ENCODE measurements around the gene EHHADH. TPM values are rescaled to one million over a fixed set of nuclear protein-coding genes. Genes with fewer than 3 reads are reported as not detected.

EHHADH gene
- total RNA-seq, 1 donor from 2014 or later, result 4.4 TPM

DNA sequence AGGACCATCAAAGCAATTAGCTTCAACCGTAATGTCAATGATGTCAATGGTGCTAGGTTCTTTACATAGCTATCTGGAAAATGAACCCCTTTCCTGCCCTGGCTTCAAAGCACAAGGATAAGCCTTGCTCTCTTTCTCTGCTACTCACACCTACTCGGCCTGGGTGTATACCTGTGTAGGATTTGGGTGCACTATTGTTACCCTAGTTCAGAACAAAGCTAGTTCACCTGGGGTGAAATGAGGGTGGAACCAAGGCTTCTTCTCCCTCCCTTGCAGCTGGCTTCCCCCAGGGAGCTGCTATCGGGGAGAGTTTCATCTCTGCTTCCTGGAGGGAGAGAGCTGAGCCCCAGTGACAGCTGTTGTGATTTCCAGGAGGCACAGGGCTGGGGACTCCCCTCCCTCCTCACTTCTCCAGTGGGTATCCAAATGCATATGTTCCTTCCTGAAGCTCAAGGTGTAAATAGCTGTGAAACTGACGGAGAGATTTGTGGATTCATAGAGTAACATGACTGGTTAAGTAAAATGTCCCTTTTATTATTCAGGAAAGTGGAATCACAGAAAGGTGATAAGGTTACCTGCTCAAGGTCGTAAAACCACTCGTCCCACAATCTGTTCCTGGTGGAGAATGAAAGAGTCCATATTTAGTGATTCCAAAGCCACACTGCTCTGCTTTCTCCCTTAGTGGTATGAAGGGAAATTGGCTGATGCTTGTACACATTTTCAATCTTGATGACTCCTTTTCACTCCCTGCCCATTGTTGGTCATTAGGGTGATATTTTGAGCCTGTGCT is 89.2 kb downstream of the EHHADH start:
- no peak overlapping the region for H3K27ac Mint-ChIP-seq (ENCODE audit: unreplicated experiment)
- no peak overlapping the region for H3K4me3 Mint-ChIP-seq (ENCODE audit: unreplicated experiment)
- Histone ChIP-seq H3K27me3 (ENCODE audit: insufficient read depth, low read length) (no peaks in the 10 kb centered on the region), H3K27ac (ENCODE audit: low read depth, low read length) (no peak overlapping the region), H3K9me3 (ENCODE audit: insufficient read depth, low read depth, low read length) (no peaks in the 10 kb centered on the region), H3K79me2 (ENCODE audit: insufficient read depth, low read length) (no peaks in the 10 kb centered on the region), H3K9ac (ENCODE audit: low read length) (no peak overlapping the region), H4K20me1 (ENCODE audit: insufficient read depth, low read length) (no peaks in the 10 kb centered on the region), H3K4me2 (ENCODE audit: low read length) (no peak overlapping the region), H3K4me3 (ENCODE audit: insufficient read depth, low read depth, low read length) (no peak overlapping the region), H3K36me3 (ENCODE audit: insufficient read depth, low read length) (no peaks in the 10 kb centered on the region), H2AFZ (ENCODE audit: low read depth, low read length) (no peak overlapping the region), H3K4me1 (ENCODE audit: insufficient read depth, low read length) (no peaks in the 10 kb centered on the region)
- H3K4me1 Mint-ChIP-seq (ENCODE audit: low read depth, unreplicated experiment), result no peaks in the 10 kb centered on the region
- H3K27me3 Mint-ChIP-seq (ENCODE audit: low read depth, unreplicated experiment), result peaks cover 26% of the 10 kb centered on the region
- TF ChIP-seq EZH2 (IDR thresholded peaks at IDR 0.05; ENCODE audit: insufficient read depth, low read length), result no peak
- TF ChIP-seq, protein P1, sequence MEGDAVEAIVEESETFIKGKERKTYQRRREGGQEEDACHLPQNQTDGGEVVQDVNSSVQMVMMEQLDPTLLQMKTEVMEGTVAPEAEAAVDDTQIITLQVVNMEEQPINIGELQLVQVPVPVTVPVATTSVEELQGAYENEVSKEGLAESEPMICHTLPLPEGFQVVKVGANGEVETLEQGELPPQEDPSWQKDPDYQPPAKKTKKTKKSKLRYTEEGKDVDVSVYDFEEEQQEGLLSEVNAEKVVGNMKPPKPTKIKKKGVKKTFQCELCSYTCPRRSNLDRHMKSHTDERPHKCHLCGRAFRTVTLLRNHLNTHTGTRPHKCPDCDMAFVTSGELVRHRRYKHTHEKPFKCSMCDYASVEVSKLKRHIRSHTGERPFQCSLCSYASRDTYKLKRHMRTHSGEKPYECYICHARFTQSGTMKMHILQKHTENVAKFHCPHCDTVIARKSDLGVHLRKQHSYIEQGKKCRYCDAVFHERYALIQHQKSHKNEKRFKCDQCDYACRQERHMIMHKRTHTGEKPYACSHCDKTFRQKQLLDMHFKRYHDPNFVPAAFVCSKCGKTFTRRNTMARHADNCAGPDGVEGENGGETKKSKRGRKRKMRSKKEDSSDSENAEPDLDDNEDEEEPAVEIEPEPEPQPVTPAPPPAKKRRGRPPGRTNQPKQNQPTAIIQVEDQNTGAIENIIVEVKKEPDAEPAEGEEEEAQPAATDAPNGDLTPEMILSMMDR (IDR thresholded peaks at IDR 0.05; ENCODE audit: insufficient read depth, low read depth, low read length), result no peak
- DNase-seq (ENCODE audit: low read depth), result no peak
- peaks cover 1% of the 10 kb centered on the region for H3K9me3 Mint-ChIP-seq (ENCODE audit: unreplicated experiment)
- no peak for FAIRE-seq
- no peaks in the 10 kb centered on the region for H3K36me3 Mint-ChIP-seq (ENCODE audit: low read depth, unreplicated experiment)

GRCh38 chr3:185162634-185163033 is 91.2 kb downstream of the EHHADH start:
- no peak overlapping the region for H3K4me3 ChIP-seq (ENCODE audit: insufficient read depth, low read depth, low read length)
- peaks cover 3% of the 10 kb centered on the region for H3K27me3 ChIP-seq (ENCODE audit: insufficient read depth, low read length)
- H4K20me1 ChIP-seq (ENCODE audit: insufficient read depth, low read length), result no peaks in the 10 kb centered on the region
- H3K4me1 Mint-ChIP-seq (ENCODE audit: low read depth, unreplicated experiment), result no peaks in the 10 kb centered on the region
- H3K79me2 ChIP-seq (ENCODE audit: insufficient read depth, low read length), result no peaks in the 10 kb centered on the region
- no peaks in the 10 kb centered on the region for H3K9me3 ChIP-seq (ENCODE audit: insufficient read depth, low read depth, low read length)
- peaks cover 1% of the 10 kb centered on the region for H3K9me3 Mint-ChIP-seq (ENCODE audit: unreplicated experiment)
- no peak overlapping the region for H3K27ac ChIP-seq (ENCODE audit: low read depth, low read length)
- FAIRE-seq (no peak), DNase-seq (ENCODE audit: low read depth) (no peak)
- no peak overlapping the region for H3K4me2 ChIP-seq (ENCODE audit: low read length)
- H3K9ac ChIP-seq (ENCODE audit: low read length), result no peak overlapping the region
- no peak overlapping the region for H2AFZ ChIP-seq (ENCODE audit: low read depth, low read length)
- H3K27ac Mint-ChIP-seq (ENCODE audit: unreplicated experiment), result no peak overlapping the region
- H3K27me3 Mint-ChIP-seq (ENCODE audit: low read depth, unreplicated experiment), result peaks cover 31% of the 10 kb centered on the region
- H3K4me3 Mint-ChIP-seq (ENCODE audit: unreplicated experiment), result no peak overlapping the region
- no peaks in the 10 kb centered on the region for H3K36me3 ChIP-seq (ENCODE audit: insufficient read depth, low read length)
- TF ChIP-seq, protein P1 (IDR thresholded peaks at IDR 0.05; ENCODE audit: insufficient read depth, low read depth, low read length), result no peak
- TF ChIP-seq EZH2 (IDR thresholded peaks at IDR 0.05; ENCODE audit: insufficient read depth, low read length), result no peak
- H3K4me1 ChIP-seq (ENCODE audit: insufficient read depth, low read length), result no peaks in the 10 kb centered on the region
- no peaks in the 10 kb centered on the region for H3K36me3 Mint-ChIP-seq (ENCODE audit: low read depth, unreplicated experiment)

- H3K79me2 ChIP-seq (ENCODE audit: insufficient read depth, low read length), result no peaks in the 10 kb centered on the region
- DNase-seq (ENCODE audit: low read depth) (no peak), FAIRE-seq (no peak)
- H3K9me3 ChIP-seq (ENCODE audit: insufficient read depth, low read depth, low read length), result no peaks in the 10 kb centered on the region
- H3K4me3 ChIP-seq (ENCODE audit: insufficient read depth, low read depth, low read length), result no peak overlapping the region
- H3K36me3 ChIP-seq (ENCODE audit: insufficient read depth, low read length), result no peaks in the 10 kb centered on the region
- peaks cover 10% of the 10 kb centered on the region for H3K27me3 ChIP-seq (ENCODE audit: insufficient read depth, low read length)
- H3K9me3 Mint-ChIP-seq (ENCODE audit: unreplicated experiment), result peaks cover 1% of the 10 kb centered on the region
- H3K4me1 ChIP-seq (ENCODE audit: insufficient read depth, low read length), result no peaks in the 10 kb centered on the region
- H3K27ac ChIP-seq (ENCODE audit: low read depth, low read length), result no peak overlapping the region
- H3K4me3 Mint-ChIP-seq (ENCODE audit: unreplicated experiment), result no peak overlapping the region
- H3K4me2 ChIP-seq (ENCODE audit: low read length), result no peak overlapping the region
- H3K4me1 Mint-ChIP-seq (ENCODE audit: low read depth, unreplicated experiment), result no peaks in the 10 kb centered on the region
- no peaks in the 10 kb centered on the region for H4K20me1 ChIP-seq (ENCODE audit: insufficient read depth, low read length)
- H2AFZ ChIP-seq (ENCODE audit: low read depth, low read length), result no peak overlapping the region
- peaks cover 31% of the 10 kb centered on the region for H3K27me3 Mint-ChIP-seq (ENCODE audit: low read depth, unreplicated experiment)
- TF ChIP-seq, protein P1 (IDR thresholded peaks at IDR 0.05; ENCODE audit: insufficient read depth, low read depth, low read length), result no peak
- TF ChIP-seq EZH2 (IDR thresholded peaks at IDR 0.05; ENCODE audit: insufficient read depth, low read length), result no peak
- H3K36me3 Mint-ChIP-seq (ENCODE audit: low read depth, unreplicated experiment), result no peaks in the 10 kb centered on the region
- H3K27ac Mint-ChIP-seq (ENCODE audit: unreplicated experiment), result no peak overlapping the region
- H3K9ac ChIP-seq (ENCODE audit: low read length), result no peak overlapping the region
Observed at GRCh38 chr3:185161761-185162160, 92.1 kb downstream of the EHHADH start.

Data from astrocyte (in vitro differentiated cells and primary cell).